Measurements from ENCODE around the gene CPE. TPM values are rescaled to one million over a fixed set of nuclear protein-coding genes. Genes with fewer than 3 reads are reported as not detected.

CPE gene
- total RNA-seq, 4 donors from 2014 or later = 7.5 to 29.1 (median 12.3) TPM

- Histone ChIP-seq H3K9me3 (no peaks in the 10 kb centered on the region), H3K27me3 (no peaks in the 10 kb centered on the region), H3K27ac (no peak overlapping the region), H3K4me1 (no peaks in the 10 kb centered on the region), H3K4me3 (no peak overlapping the region), H3K36me3 (peaks cover 0 to 29% (median 14%) of the 10 kb centered on the region in 4 donors)
- no peak for TF ChIP-seq EP300 (IDR thresholded peaks at IDR 0.05; ENCODE audit: low read depth)
- peak in 3 of 5 experiments; percentile 14 to 21 (median 16) for TF ChIP-seq CTCF (IDR thresholded peaks at IDR 0.05)
- intact Hi-C loops (cut with DNase I; ENCODE audit: low total_unique reads) (no loop called here), in situ Hi-C loops (cut with MboI; ENCODE audit: low pct_ligation_motif_present in 1 of 4, low pct_unique_long_range_greater_than_20kb in 1 of 4, low sequenced_read_pairs in 3 of 4) (loop anchor here in 1 of 4 donors (25.0 kb wide), 2 partner anchors 131 to 206 kb away; partner anchors contain the start of gene KLHL2)
- no peak for DNase-seq
- 55 to 61% methylated on average over 7 to 13 of the region's 13 CpGs for WGBS, 2 donors (ENCODE audit: low coverage in 1 of 2)
Measured at GRCh38 chr4:165343353-165344191, 35.2 kb upstream of the CPE start.

GRCh38 chr4:165345666-165346417 is 33.0 kb upstream of the CPE start:
- H3K27ac ChIP-seq = no peak overlapping the region
- in situ Hi-C loops (cut with MboI; ENCODE audit: low pct_ligation_motif_present in 1 of 4, low pct_unique_long_range_greater_than_20kb in 1 of 4, low sequenced_read_pairs in 3 of 4) = loop anchor here in 1 of 4 donors (25.0 kb wide), 2 partner anchors 134 to 209 kb away; partner anchors contain the start of gene KLHL2
- 88 to 92% methylated on average over 7 to 10 of the region's 10 CpGs for whole genome bisulfite sequencing, 2 donors (ENCODE audit: low coverage in 1 of 2)
- H3K27me3 ChIP-seq = no peaks in the 10 kb centered on the region
- TF ChIP-seq EP300 (IDR thresholded peaks at IDR 0.05; ENCODE audit: low read depth) = no peak
- TF ChIP-seq POLR2A (IDR thresholded peaks at IDR 0.05) = no peak
- TF ChIP-seq POLR2AphosphoS5 (IDR thresholded peaks at IDR 0.05) = no peak
- TF ChIP-seq CTCF (IDR thresholded peaks at IDR 0.05) = no peak
- H3K36me3 ChIP-seq = peaks cover 0 to 16% (median 6%) of the 10 kb centered on the region in 4 donors
- no peaks in the 10 kb centered on the region for H3K9me3 ChIP-seq
- intact Hi-C loops (cut with DNase I; ENCODE audit: low total_unique reads) = no loop called here
- DNase-seq = no peak
- H3K4me3 ChIP-seq = no peak overlapping the region
- no peaks in the 10 kb centered on the region for H3K4me1 ChIP-seq

- WGBS, 2 donors (ENCODE audit: low coverage in 1 of 2) = 92 to 95% methylated on average over 2 to 3 of the region's 3 CpGs
- in situ Hi-C loops (cut with MboI; ENCODE audit: low pct_ligation_motif_present in 1 of 4, low pct_unique_long_range_greater_than_20kb in 1 of 4, low sequenced_read_pairs in 3 of 4) (loop anchor here in 1 of 4 donors (25.0 kb wide), 2 partner anchors 136 to 211 kb away; partner anchors contain the start of gene KLHL2), intact Hi-C loops (cut with DNase I; ENCODE audit: low total_unique reads) (no loop called here)
- TF ChIP-seq POLR2AphosphoS5 (IDR thresholded peaks at IDR 0.05) = no peak
- TF ChIP-seq EP300 (IDR thresholded peaks at IDR 0.05; ENCODE audit: low read depth) = no peak
- TF ChIP-seq CTCF (IDR thresholded peaks at IDR 0.05) = no peak
- TF ChIP-seq POLR2A (IDR thresholded peaks at IDR 0.05) = no peak
- Histone ChIP-seq H3K27ac (no peak overlapping the region), H3K27me3 (no peaks in the 10 kb centered on the region), H3K9me3 (no peaks in the 10 kb centered on the region), H3K4me1 (no peaks in the 10 kb centered on the region), H3K4me3 (no peak overlapping the region), H3K36me3 (no peaks in the 10 kb centered on the region)
- DNase-seq = no peak
Measured at GRCh38 chr4:165347647-165348569, 30.9 kb upstream of the CPE start.

Data from transverse colon (tissue), 4 donors.